Neural progenitor cell (in vitro differentiated cells): ENCODE results near the gene MT2A.

Experiments
- EZH2 ChIP-seq: fragments of 200-600 bp; sonication (generic); IDR thresholded peaks from 2 replicates; pipeline ENCODE4 v1.6.1; 2017; ENCODE audit warnings: antibody characterized with exemption, mild to moderate bottlenecking, moderate library complexity
- EZH2phosphoT487 ChIP-seq: fragments of 200-600 bp; sonication (generic); IDR thresholded peaks from 2 replicates; pipeline ENCODE4 v1.6.1; 2017; ENCODE audit warnings: antibody characterized with exemption
- TF ChIP-seq, protein P1 (sequence below): fragments of 200-600 bp; sonication (generic); IDR thresholded peaks from 2 replicates; pipeline ENCODE4 v1.5.1; 2017; ENCODE audit warnings: antibody characterized with exemption, mild to moderate bottlenecking

DNA sequence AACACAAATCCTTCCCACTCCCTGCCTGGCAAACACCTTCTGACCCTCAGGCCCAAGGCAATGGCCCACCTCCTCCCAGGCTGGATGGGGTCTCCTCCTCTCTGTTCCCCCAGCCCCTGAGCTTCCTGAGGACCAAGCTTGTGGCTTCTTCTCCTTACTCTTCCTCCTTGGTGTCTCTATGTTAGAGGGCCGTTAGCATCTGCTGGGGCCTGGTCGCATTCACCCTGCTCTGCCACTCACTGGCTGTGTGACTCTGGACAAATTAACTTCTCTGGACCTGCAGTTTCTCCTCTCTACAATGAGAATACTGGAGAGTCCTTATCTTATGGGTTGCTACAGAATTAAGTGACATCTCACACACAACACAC, 725 bp upstream of the MT2A start:
- TF ChIP-seq, protein P1, sequence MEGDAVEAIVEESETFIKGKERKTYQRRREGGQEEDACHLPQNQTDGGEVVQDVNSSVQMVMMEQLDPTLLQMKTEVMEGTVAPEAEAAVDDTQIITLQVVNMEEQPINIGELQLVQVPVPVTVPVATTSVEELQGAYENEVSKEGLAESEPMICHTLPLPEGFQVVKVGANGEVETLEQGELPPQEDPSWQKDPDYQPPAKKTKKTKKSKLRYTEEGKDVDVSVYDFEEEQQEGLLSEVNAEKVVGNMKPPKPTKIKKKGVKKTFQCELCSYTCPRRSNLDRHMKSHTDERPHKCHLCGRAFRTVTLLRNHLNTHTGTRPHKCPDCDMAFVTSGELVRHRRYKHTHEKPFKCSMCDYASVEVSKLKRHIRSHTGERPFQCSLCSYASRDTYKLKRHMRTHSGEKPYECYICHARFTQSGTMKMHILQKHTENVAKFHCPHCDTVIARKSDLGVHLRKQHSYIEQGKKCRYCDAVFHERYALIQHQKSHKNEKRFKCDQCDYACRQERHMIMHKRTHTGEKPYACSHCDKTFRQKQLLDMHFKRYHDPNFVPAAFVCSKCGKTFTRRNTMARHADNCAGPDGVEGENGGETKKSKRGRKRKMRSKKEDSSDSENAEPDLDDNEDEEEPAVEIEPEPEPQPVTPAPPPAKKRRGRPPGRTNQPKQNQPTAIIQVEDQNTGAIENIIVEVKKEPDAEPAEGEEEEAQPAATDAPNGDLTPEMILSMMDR, result no peak
- TF ChIP-seq EZH2 (no peak), EZH2phosphoT487 (no peak)
